Liver (tissue), 9 donors: ENCODE results near the gene ARHGEF26. TPM values are rescaled to one million over a fixed set of nuclear protein-coding genes. Genes with fewer than 3 reads are reported as not detected.

ENCODE experiments used
- DNase-seq: peaks from one replicate; pipeline ENCODE4 v3.0.0-alpha.2; 2017; ENCODE audit warnings: low spot score
- H3K27ac ChIP-seq, 2 donors: one replicate each; pipeline ENCODE4 v1.7.0; 2013; ENCODE audit warnings: inconsistent platforms in 2 of 2, low read length in 2 of 2, control low read depth in 1 of 2, low read depth in 1 of 2, mild to moderate bottlenecking in 1 of 2
- H3K27me3 ChIP-seq, 4 donors: one replicate each; pipeline versions ENCODE4 v1.6.1 to v1.7.0; 2013; ENCODE audit warnings: low read length in 3 of 4, inconsistent platforms in 1 of 4, mild to moderate bottlenecking in 1 of 4, moderate library complexity in 1 of 4; ENCODE audit not compliant: control insufficient read depth in 4 of 4, insufficient read depth in 4 of 4
- H3K36me3 ChIP-seq, 4 donors: one replicate each; pipeline versions ENCODE4 v1.6.1 to v1.7.0; 2013; ENCODE audit warnings: low read length in 3 of 4, mild to moderate bottlenecking in 3 of 4, low read depth in 1 of 4, moderate library complexity in 1 of 4; ENCODE audit not compliant: control insufficient read depth in 4 of 4, insufficient read depth in 3 of 4
- H3K4me1 ChIP-seq, 4 donors: one replicate each; pipeline versions ENCODE4 v1.6.1 to v1.7.0; 2013; ENCODE audit warnings: low read length in 3 of 4, mild to moderate bottlenecking in 3 of 4, moderate library complexity in 1 of 4; ENCODE audit not compliant: control insufficient read depth in 4 of 4, insufficient read depth in 4 of 4
- H3K4me3 ChIP-seq, 3 donors: one replicate each; pipeline versions ENCODE4 v1.6.1 to v1.7.0; 2013; ENCODE audit warnings: low read length in 3 of 3, control low read depth in 1 of 3, low read depth in 1 of 3, mild to moderate bottlenecking in 1 of 3
- H3K9ac ChIP-seq, 2 donors: one replicate each; pipeline ENCODE4 v1.7.0; 2013; ENCODE audit warnings: low read length in 2 of 2, mild to moderate bottlenecking in 2 of 2, moderate library complexity in 2 of 2, control low read depth in 1 of 2, low read depth in 1 of 2
- H3K9me3 ChIP-seq, 4 donors: one replicate each; pipeline versions ENCODE4 v1.6.1 to v1.7.0; 2013; ENCODE audit warnings: low read length in 3 of 4; ENCODE audit not compliant: control insufficient read depth in 4 of 4
- EGR1 ChIP-seq, 2 donors: IDR thresholded peaks; 2 replicates each; pipeline ENCODE4 v1.6.1; 2016 to 2018; ENCODE audit warnings: antibody characterized with exemption in 2 of 2, low read depth in 2 of 2
- FOXA1 ChIP-seq: IDR thresholded peaks from 2 replicates; pipeline ENCODE4 v1.6.1; 2016; ENCODE audit warnings: antibody characterized with exemption
- FOXA2 ChIP-seq: IDR thresholded peaks from 2 replicates; pipeline ENCODE4 v1.6.1; 2016; ENCODE audit warnings: antibody characterized with exemption
- GABPA ChIP-seq, 2 donors: IDR thresholded peaks in 1 of 2; conservative IDR thresholded peaks in 1 of 2; 2 replicates each; pipeline ENCODE4 v1.6.1; 2016; ENCODE audit warnings: antibody characterized with exemption in 2 of 2, mild to moderate bottlenecking in 1 of 2, moderate library complexity in 1 of 2
- HNF4A ChIP-seq, 2 donors: conservative IDR thresholded peaks; 2 replicates each; pipeline ENCODE4 v1.6.1; 2016; ENCODE audit warnings: antibody characterized with exemption in 2 of 2, mild to moderate bottlenecking in 2 of 2
- JUND ChIP-seq, 2 donors: IDR thresholded peaks; 2 replicates each; pipeline ENCODE4 v1.6.1; 2016; ENCODE audit warnings: antibody characterized with exemption in 2 of 2
- MAX ChIP-seq: IDR thresholded peaks from 2 replicates; pipeline ENCODE4 v1.6.1; 2016; ENCODE audit warnings: antibody characterized with exemption
- NR2F2 ChIP-seq: IDR thresholded peaks from 2 replicates; pipeline ENCODE4 v1.6.1; 2016; ENCODE audit warnings: antibody characterized with exemption
- RAD21 ChIP-seq, 2 donors: IDR thresholded peaks; 2 replicates each; pipeline ENCODE4 v1.6.1; 2016; ENCODE audit warnings: antibody characterized with exemption in 2 of 2, mild to moderate bottlenecking in 2 of 2
- REST ChIP-seq: IDR thresholded peaks from 2 replicates; pipeline ENCODE4 v1.6.1; 2016; ENCODE audit warnings: antibody characterized with exemption, mild to moderate bottlenecking
- SP1 ChIP-seq: IDR thresholded peaks from 2 replicates; pipeline ENCODE4 v1.6.1; 2018; ENCODE audit warnings: antibody characterized with exemption, mild to moderate bottlenecking
- TAF1 ChIP-seq: conservative IDR thresholded peaks from 2 replicates; pipeline ENCODE4 v1.6.1; 2016; ENCODE audit warnings: antibody characterized with exemption, mild to moderate bottlenecking
- YY1 ChIP-seq: IDR thresholded peaks from 2 replicates; pipeline ENCODE4 v1.6.1; 2016; ENCODE audit warnings: antibody characterized with exemption, mild to moderate bottlenecking
- ZBTB33 ChIP-seq: IDR thresholded peaks from 2 replicates; pipeline ENCODE4 v1.6.1; 2016; ENCODE audit warnings: antibody characterized with exemption
- WGBS: extraction: QIAGEN DNeasy Blood & Tissue Kit; methylation state at CpG from one replicate; pipeline ENCODE4 v1.1.7; 2013; 5-methylcytosine and 5-hydroxymethylcytosine counted together
- polyA plus RNA-seq, 2 donors: library from polyadenylated mRNA; stranded (reverse) in 1 of 2; unstranded in 1 of 2; fragments of 200-250 nt in 1 of 2; fragments of >200 nt in 1 of 2; fragmentation: Nextera tagmentation in 1 of 2; extraction: Ambion mirVana in 1 of 2; gene quantifications; one replicate each; pipeline versions ENCODE4 v1.2.1 to v1.2.3, GENCODE V29; 2013 to 2015
- total RNA-seq, 2 donors: library from RNA; depleted of rRNA; stranded (reverse); fragments of >200 nt; gene quantifications; one replicate each; pipeline ENCODE4 v1.2.3, GENCODE V29; 2014
- TF ChIP-seq, protein P1 (sequence below): fragments of 150-350 bp; IDR thresholded peaks from 2 replicates; pipeline ENCODE4 v1.5.1; 2017; ENCODE audit warnings: improper control_type of control experiment, low read depth, low read length; ENCODE audit not compliant: missing input control
- donor health status: healthy.
- donor health status: healthy.
- donor health status: healthy.
- donor health status: healthy.
- donor health status: healthy.

ARHGEF26 gene
- total and polyA plus RNA-seq, 4 donors: 1.4 to 27.9 (median 18.7) TPM

DNA sequence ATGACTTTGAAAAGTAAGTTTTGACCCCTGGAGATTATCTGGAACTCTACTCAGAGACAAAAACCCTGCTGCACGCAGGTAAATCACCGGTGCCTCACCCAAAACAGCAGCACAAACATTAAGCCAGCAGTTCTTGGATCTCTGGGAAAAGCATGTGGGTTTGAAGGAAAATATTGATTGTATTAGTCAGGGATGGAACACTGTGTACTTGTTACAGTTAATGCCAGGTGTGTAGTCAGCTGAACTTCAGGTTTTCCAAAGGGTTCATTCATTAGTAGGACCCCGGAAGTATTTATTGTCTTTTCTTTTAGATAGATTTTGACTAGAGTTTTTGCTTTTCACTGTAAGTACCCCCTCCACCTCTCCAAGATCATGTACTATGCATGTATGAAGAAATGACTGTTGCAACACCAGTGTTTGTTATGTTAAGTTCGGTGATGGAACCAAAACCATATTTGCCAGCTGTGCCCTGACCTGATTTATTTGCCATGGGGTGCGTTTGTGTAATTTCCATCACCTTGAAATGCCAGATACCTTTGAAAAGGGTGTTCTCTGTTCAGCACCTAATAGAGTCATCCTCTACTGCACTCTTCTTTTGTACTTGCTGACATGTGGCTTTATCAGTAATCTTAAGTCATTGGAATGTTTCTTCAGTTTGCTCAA is 14.5 kb downstream of the ARHGEF26 start (continued):
- TF ChIP-seq GABPA (IDR thresholded peaks at IDR 0.05 in 1 of 2, conservative IDR thresholded peaks at IDR 0.05 in 1 of 2): no peak
- peak; percentile 88 for TF ChIP-seq SP1
- peak; percentile 46 for TF ChIP-seq YY1
- peak; percentile 34 for TF ChIP-seq FOXA1
- TF ChIP-seq FOXA2: peak; percentile 68
- TF ChIP-seq, protein P1, sequence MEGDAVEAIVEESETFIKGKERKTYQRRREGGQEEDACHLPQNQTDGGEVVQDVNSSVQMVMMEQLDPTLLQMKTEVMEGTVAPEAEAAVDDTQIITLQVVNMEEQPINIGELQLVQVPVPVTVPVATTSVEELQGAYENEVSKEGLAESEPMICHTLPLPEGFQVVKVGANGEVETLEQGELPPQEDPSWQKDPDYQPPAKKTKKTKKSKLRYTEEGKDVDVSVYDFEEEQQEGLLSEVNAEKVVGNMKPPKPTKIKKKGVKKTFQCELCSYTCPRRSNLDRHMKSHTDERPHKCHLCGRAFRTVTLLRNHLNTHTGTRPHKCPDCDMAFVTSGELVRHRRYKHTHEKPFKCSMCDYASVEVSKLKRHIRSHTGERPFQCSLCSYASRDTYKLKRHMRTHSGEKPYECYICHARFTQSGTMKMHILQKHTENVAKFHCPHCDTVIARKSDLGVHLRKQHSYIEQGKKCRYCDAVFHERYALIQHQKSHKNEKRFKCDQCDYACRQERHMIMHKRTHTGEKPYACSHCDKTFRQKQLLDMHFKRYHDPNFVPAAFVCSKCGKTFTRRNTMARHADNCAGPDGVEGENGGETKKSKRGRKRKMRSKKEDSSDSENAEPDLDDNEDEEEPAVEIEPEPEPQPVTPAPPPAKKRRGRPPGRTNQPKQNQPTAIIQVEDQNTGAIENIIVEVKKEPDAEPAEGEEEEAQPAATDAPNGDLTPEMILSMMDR: no peak

DNA sequence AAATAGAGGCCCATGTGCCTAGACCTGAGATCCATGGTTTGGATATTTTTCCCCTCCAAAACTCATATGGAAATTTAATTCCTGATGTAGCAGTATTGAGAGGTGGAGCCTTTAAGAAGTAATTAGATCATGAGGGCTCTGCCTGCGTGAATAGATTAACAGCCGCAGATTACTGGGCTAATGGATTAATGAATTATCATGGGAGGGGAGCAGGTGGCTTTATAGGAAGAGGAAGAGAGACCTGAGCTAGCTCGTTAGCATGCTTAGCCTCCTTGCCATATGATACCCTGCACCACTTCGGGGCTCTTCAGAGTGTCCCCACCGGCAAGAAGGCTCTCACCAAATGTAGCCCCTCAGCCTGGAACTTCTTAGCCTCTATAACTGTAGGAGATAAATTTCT is 15.8 kb downstream of the ARHGEF26 start:
- 87% methylated on average over 5 of the region's 5 CpGs for WGBS
- peak overlapping the region; percentile 31 to 54 for H3K27ac ChIP-seq
- TF ChIP-seq RAD21 (IDR thresholded peaks at IDR 0.05) (no peak), YY1 (no peak), HNF4A (conservative IDR thresholded peaks at IDR 0.05) (no peak), ZBTB33 (no peak), REST (no peak), JUND (IDR thresholded peaks at IDR 0.05) (no peak), EGR1 (IDR thresholded peaks at IDR 0.05; ENCODE audit: low read depth in 2 of 2) (no peak), NR2F2 (no peak), MAX (no peak), FOXA2 (no peak), TAF1 (no peak)
- TF ChIP-seq, protein P1: no peak

More for the DNA sequence above, 15.8 kb downstream of the ARHGEF26 start:
- DNase-seq: no peak
- Histone ChIP-seq H3K9me3 (no peaks in the 10 kb centered on the region), H3K27me3 (no peaks in the 10 kb centered on the region), H3K36me3 (peaks cover 0 to 2% (median 0%) of the 10 kb centered on the region in 4 donors), H3K4me3 (no peak overlapping the region), H3K4me1 (peaks cover 12 to 87% (median 61%) of the 10 kb centered on the region in 4 donors), H3K9ac (no peak overlapping the region)
